BJ (cell line): ENCODE data around the gene RALGAPA2. TPM values are rescaled to one million over a fixed set of nuclear protein-coding genes. Genes with fewer than 3 reads are reported as not detected.

Experiments
- CTCF ChIA-PET: fragments of 350-600 bp; formaldehyde crosslinking; extraction: SDS; loops from one replicate; lab custom pipeline; 2021; ENCODE audit warnings: antibody characterized with exemption, inconsistent platforms; lab: Yijun Ruan, JAX
- POLR2A ChIA-PET: fragments of 300-600 bp; sonication (Branson Sonifier 250); formaldehyde crosslinking; extraction: SDS; loops from one replicate; lab custom pipeline; 2021; ENCODE audit warnings: antibody characterized with exemption; lab: Charles Lee
- DNase-seq: peaks from one replicate; pipeline ENCODE4 v3.0.0-alpha.2; 2011; ENCODE audit warnings: low read depth
- H3K27me3 ChIP-seq: 2 replicates; pipeline ENCODE4 v1.6.0; 2011; ENCODE audit warnings: low read length; ENCODE audit not compliant: control insufficient read depth, insufficient read depth
- H3K36me3 ChIP-seq: 2 replicates; pipeline ENCODE4 v1.5.1; 2011; ENCODE audit warnings: low read length; ENCODE audit not compliant: control insufficient read depth, insufficient read depth
- H3K4me3 ChIP-seq: 2 replicates; pipeline ENCODE4 v1.5.1; 2011; ENCODE audit warnings: low read depth, mild to moderate bottlenecking, control low read depth, low read length
- polyA plus RNA-seq: library from polyadenylated mRNA; depleted of rRNA; stranded (reverse); fragments of >200 nt; gene quantifications from 2 replicates; pipeline ENCODE4 v1.2.3, GENCODE V29; 2011
- TF ChIP-seq, protein P1 (sequence below): IDR thresholded peaks from 2 replicates; pipeline ENCODE4 v1.5.1; 2011; ENCODE audit warnings: low read depth, mild to moderate bottlenecking, control low read depth, inconsistent platforms, low read length, moderate library complexity; ENCODE audit not compliant: insufficient read depth

RALGAPA2 gene
- polyA plus RNA-seq, 1 experiment: 1.4 TPM

DNA sequence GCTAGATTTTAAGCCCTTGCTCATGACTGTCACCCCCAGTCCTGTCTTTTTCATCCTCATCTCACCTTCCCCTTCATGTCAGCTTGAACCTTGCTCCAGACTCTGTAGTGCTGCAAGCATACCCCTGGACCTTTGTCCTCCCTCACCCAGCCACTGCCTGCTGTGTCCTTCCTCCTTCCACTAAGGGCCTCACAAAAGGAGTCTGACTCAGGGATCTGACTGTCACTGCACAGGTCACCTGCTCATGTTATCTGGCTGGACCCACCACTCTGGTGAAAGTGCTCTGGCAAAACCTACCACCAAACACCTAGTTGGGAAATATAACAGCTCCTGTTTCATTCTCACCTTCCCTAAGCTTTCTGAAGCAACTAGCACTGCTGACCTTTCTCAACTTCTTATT, 193.2 kb downstream of the RALGAPA2 start:
- no peaks in the 10 kb centered on the region for H3K36me3 ChIP-seq
- TF ChIP-seq, protein P1, sequence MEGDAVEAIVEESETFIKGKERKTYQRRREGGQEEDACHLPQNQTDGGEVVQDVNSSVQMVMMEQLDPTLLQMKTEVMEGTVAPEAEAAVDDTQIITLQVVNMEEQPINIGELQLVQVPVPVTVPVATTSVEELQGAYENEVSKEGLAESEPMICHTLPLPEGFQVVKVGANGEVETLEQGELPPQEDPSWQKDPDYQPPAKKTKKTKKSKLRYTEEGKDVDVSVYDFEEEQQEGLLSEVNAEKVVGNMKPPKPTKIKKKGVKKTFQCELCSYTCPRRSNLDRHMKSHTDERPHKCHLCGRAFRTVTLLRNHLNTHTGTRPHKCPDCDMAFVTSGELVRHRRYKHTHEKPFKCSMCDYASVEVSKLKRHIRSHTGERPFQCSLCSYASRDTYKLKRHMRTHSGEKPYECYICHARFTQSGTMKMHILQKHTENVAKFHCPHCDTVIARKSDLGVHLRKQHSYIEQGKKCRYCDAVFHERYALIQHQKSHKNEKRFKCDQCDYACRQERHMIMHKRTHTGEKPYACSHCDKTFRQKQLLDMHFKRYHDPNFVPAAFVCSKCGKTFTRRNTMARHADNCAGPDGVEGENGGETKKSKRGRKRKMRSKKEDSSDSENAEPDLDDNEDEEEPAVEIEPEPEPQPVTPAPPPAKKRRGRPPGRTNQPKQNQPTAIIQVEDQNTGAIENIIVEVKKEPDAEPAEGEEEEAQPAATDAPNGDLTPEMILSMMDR: no peak
- no peaks in the 10 kb centered on the region for H3K27me3 ChIP-seq
- POLR2A ChIA-PET: no interaction called here
- no peak overlapping the region for H3K4me3 ChIP-seq
- CTCF ChIA-PET: no interaction called here
- no peak for DNase-seq

DNA sequence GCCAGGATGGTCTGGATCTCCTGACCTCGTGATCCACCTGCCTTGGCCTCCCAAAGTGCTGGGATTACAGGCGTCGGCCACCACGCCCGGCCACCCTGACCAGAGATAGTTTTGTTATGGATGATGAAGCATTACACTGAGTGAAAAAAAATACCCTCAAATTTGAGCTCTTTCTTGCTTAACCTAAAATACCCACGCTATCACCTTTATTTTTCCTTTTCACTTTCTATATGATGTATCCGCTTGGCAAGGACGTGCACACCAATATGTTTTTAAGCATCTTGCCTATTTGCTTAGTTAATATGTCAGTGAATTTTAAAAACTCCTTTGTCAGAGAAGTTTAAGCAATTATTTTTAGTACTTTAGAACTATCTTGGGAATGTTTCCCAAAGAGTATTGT, 194.2 kb downstream of the RALGAPA2 start:
- CTCF ChIA-PET: interaction anchor here (0.6 kb wide), 1 partner anchor 904 kb away, joined by 3 read pairs; no protein-coding TSS in a partner anchor
- POLR2A ChIA-PET: no interaction called here
- H3K36me3 ChIP-seq: no peaks in the 10 kb centered on the region
- no peak overlapping the region for H3K4me3 ChIP-seq
- TF ChIP-seq, protein P1: no peak
- no peak for DNase-seq
- H3K27me3 ChIP-seq: no peaks in the 10 kb centered on the region

DNA sequence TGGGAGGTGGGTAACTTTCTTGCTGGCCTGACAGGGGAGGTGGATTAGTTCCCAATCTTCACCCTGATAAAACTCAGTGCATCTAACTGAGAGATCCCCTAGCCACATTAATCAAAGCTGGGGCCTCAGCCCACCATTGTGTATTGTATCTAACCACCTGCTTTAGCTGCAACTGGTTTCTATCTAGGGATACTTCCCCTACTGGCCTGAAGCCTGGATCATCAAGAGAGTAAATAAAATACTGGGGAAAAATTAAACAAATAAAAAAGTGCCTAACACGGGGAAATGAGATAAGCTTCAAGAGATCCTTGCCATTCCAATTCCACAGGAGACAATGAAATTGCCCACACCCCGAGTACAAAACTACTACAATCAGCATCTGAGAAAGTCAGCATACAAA, 195.1 kb downstream of the RALGAPA2 start:
- Histone ChIP-seq H3K4me3 (no peak overlapping the region), H3K27me3 (no peaks in the 10 kb centered on the region), H3K36me3 (no peaks in the 10 kb centered on the region)
- ChIA-PET CTCF (no interaction called here), POLR2A (no interaction called here)
- TF ChIP-seq, protein P1: no peak
- no peak for DNase-seq

DNA sequence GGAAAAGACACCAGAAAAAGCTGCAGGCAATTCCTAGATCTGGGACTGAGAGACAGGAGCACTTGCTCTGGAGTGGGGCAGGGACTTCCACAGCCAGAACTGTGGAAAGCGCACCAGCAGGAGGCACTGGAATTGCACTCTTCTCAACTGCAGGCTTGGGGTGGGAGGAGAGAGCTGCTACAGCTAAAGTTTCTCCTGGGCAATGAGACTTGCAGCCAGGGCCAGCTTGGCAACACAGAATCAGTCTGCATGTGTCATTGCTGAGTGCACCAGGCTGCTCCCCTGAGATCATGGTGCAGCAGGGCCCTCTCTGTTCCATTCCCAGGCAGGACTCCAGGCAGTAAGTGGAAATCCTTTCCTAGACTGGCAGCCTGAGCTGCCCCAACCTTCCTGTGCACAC, 198.7 kb downstream of the RALGAPA2 start:
- H3K36me3 ChIP-seq: no peaks in the 10 kb centered on the region
- CTCF ChIA-PET: no interaction called here
- TF ChIP-seq, protein P1: no peak
- H3K27me3 ChIP-seq: no peaks in the 10 kb centered on the region
- POLR2A ChIA-PET: no interaction called here
- no peak overlapping the region for H3K4me3 ChIP-seq
- no peak for DNase-seq

DNA sequence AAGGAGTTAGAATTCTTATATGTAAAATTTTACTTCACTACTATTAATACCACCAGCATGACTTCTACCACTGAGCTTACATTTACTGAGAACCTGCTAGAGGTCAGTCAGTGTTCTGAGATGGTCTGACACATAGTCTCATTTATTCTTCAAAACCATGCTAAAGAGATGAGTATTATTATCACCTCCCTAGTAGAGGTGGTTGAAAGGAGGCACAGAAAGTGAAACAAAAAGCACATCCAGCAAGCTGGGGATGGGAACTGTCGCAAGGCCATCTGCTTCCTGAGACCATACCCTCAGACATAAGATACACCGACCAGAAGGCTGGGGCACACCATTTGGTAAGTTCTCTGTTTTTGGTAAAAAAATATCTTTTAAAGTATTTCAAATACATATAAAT, 206.9 kb downstream of the RALGAPA2 start:
- no peaks in the 10 kb centered on the region; the same call in 1 of the 2 replicates for H3K36me3 ChIP-seq
- POLR2A ChIA-PET: no interaction called here

More for the DNA sequence above, 206.9 kb downstream of the RALGAPA2 start:
- no peak for DNase-seq
- CTCF ChIA-PET: no interaction called here
- TF ChIP-seq, protein P1: no peak
- H3K4me3 ChIP-seq: no peak overlapping the region
- H3K27me3 ChIP-seq: no peaks in the 10 kb centered on the region
